HG02642 (cell line): ENCODE results near the gene USP10.
"Not testable (repeated sequence)": the region's sequence is repeated elsewhere in the genome, so short reads cannot be mapped to it uniquely, and the experiment has no call there.

Experiments
- ATAC-seq: cut with Tn5 transposase; IDR thresholded peaks from one replicate; pipeline ENCODE4 v1.9.1; 2021; ENCODE audit warnings: mild to moderate bottlenecking; ENCODE audit not compliant: unreplicated experiment, poor library complexity

USP10 gene

DNA sequence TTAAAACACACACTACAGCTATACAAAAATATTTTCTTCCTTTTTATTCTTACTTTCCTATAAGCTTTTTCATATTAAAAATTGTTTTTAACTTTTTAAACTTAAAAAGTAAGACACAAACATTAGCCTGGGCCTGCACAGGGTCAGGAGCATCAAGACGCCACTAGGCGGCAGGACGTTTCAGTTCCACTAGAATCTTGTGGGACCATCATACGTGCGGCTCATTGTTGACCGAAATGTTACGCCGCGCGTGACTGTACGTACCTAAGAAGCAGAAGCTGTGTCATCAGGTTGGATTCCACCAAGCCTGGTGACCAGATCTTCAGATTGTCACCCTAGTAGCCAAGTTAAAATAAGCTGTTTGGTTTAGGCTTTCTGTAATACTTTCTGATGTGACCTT, 47.1 kb downstream of the USP10 start:
- no peak for ATAC-seq

- not testable (repeated sequence) for ATAC-seq
Observed at GRCh38 chr16:84748247-84748646, 48.4 kb downstream of the USP10 start.

- ATAC-seq: no peak
Observed at GRCh38 chr16:84749072-84749471, 49.3 kb downstream of the USP10 start.

DNA sequence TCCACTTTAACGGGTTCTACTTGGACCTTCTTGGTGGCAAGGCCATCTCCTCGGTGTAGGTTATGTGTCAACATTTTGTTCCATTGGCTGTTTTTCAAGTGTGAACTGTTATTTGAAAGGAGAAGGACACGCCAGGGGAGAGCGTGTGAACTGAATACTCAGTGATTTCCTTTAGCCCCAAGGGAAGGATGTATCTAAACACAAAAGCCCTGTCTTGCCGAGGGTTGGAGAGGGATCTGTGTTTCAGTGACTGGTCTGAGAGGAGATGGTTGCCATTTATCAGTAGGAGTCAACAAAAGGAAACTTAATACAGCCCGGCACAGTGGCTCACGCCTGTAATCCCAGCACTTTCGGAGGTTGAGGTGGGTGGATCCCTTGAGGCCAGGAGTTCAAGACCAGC, 50.0 kb downstream of the USP10 start:
- no peak for ATAC-seq

- no peak for ATAC-seq
Observed at GRCh38 chr16:84750575-84750974, 50.8 kb downstream of the USP10 start.

- no peak for ATAC-seq
Observed at GRCh38 chr16:84751241-84751640, 51.4 kb downstream of the USP10 start.

DNA sequence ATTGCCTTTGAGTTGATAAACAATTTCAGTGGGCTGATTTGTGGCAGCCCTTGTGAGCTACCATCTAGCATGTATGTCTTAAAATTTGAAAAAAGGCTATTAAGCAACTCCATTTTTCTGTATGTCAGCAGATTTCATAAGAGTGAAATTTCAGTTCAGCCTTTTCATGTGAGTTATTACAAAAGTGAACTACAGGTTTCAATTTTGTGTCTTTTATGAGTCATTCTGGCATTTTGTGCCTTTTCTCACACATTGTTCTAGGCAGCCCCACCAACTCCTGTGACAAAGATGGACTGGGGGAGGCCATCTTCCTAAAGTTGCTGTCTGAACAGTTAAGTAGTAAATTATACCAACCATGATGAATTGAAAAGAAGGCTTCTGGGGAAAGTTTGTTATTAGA, 52.1 kb downstream of the USP10 start:
- ATAC-seq: no peak

DNA sequence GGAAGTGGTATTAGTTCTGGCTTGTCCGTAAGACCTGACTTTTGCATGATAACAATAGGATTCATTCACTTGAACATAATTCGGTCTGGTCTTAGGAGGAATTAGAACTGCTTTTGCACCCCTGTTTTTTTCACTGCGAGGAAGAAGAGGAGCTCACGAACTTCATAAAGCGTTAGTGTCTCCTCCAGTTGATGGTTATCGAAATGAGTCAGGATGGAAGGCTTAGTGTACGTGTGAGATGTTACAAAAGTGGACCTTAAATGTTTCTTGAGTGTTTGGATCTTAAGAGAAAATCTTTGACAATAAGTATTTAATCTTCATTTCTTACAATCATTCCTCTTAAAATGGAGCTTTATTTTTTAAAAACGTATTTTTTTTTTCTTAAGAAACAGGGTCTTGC, 52.8 kb downstream of the USP10 start:
- ATAC-seq: no peak

DNA sequence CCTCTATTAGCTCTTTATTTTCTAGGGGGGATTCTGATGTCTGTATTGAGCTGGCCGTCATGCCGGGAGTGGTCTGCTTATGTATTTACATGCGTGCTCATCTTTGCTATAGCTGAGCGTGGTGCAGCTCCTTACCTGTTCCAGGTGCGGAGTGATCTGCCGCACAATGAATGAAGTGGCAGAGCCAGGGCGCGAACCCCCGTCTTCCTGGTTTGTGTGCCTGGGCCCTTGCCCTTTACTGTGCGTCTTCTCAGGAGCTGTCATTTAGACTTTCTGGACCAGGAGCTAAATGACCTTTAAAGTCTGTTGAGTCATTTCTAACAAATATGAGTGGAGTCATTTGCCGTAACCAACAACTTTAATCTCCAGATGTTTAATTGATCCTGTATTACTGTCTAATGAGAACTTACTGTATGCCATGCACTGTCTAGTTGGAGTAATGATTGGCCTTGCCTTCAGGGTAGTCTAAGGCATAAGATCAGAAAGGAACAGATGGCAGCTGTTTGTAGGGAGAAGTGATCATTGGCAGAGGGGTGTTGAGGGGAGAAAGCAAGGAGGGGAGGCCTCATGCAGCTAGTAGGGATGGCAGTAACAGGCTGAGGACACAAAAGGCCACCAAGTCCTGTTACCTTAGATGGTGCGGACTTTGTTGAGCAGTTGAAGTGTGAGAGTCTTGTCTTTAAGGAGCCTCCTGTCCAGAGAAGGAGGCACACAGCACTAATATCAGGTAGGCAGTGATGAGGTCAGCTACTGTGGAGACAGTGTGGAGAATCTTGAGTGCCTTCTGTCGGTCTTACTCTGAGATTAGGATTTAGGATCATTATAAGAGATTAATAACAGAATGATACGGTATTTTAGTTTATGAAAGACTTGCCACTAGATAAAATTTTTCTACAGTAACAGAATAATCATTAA, 53.9 kb downstream of the USP10 start:
- no peak for ATAC-seq

DNA sequence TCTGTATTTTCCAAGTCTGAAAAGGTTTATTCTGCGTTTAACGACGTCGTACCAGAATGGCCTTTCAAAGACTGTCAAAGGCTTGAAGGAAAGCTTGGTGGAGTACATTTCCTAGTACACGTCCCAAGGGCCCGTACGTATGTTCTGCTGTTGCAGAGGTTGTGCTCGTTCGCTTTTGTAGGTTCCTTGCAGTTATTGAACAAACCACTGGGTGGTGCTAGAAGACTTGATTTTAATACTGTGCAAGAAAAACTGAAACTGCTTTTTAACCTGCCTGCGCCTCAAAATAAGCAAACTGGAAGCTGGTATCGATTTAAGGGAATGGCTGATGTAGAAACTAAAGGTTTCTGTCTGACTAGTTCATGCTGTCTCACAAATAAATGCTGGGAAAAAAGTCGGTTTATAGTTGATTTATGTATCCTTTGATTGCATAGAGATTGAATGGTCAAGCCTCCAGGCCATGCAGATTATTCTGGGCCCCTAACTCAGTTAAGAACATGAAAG, 54.6 kb downstream of the USP10 start:
- peak; percentile 64 for ATAC-seq

- ATAC-seq: no peak
Observed at GRCh38 chr16:84754956-84755672, 55.3 kb downstream of the USP10 start.

- no peak for ATAC-seq
Observed at GRCh38 chr16:84756830-84757229, 57.0 kb downstream of the USP10 start.

- no peak for ATAC-seq
Observed at GRCh38 chr16:84758627-84759026, 58.8 kb downstream of the USP10 start.

DNA sequence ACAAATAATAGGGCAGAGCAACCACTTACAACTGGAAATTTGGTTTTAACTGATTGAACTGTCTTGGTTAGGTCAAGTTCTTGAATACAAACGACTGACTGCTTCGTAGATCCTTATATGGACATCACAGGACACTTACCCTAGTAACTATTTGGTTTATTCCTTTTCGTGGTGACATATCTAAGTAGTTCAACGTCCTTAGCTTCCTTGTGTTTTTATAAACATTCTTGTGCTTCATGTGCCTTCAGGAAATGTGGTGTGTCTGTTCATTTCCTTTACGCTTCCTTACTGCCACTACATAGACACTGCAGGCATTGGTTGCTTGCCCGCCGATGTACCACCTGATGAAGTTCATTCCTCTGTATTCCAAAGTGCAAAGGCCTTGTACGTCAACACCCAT, 59.3 kb downstream of the USP10 start:
- no peak for ATAC-seq

DNA sequence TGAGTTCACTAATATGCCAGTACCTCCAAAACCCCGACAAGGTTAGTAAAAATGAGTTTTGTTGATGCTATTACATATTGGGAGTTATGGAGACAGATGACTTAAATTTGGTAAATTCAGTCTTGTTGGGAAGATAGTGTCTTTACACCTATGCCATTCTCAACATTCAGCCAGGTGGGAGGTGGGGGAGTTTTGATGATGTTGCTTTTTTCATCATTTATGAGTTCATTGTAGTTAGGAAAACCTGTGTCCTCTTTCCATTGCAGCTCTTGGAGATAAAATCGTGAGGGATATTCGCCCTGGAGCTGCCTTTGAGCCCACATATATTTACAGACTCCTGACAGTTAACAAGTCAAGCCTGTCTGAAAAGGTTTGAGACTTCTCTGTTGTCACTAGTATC, 60.1 kb downstream of the USP10 start:
- no peak for ATAC-seq

DNA sequence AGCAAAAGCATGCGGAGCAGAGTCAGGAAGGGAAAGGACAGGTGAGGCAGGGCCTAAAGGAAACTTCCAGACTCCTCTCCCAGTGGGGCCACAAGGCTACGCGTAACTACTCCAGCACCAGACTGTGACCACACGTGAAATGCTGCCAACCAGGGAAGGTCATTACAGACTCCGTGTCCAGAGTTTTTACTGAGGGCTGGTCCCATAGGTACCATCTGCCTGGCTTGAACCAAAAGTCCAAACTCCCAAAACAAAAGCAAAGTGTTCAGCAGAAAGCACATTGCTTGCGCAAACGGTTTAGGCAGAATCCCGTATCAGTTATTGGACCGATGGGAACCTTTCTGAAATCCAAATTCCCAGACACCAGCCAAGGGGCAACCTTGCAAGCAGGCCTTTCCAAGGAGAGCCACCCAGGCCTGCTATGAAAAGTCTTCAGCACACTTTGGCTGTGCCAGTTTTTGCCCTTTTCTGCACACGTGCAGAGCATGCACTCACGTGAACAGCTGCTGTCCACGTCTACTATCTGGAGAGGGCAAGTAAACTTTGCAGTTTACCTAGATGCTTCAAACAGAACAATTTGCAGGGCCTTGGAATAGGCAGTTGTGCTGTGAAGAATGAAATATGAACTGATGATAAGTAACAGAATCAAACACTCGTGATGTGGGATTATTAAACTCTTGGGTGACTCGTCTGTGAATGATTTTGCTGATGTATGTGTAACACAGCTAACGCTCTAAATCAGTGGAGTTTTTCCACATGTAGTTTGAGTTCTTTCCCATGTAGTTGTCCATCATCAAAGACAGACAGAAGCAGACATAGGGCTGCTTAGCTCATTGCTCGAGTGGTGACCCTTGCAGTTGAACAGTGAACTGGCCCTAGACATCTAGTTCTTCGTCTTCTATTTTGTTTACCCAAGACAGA, 61.9 kb downstream of the USP10 start:
- ATAC-seq: no peak

DNA sequence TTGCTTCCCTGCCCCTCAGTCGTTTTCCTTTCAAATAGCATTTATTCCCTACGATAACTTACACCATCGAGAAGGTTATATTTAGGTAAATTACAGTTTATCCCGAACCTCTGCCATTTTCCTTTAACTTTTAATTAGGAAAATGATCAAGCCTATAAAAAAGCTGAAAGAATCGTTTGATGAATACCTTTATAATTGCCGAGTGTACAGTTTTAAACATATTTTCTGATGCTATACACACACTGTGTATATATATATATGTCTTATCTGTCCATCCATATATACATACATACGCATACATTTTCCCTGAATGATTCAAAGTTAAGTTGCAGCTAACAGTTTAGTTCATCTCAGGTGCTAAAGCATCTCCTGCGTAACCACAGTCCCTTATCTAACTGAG, 63.4 kb downstream of the USP10 start:
- ATAC-seq: no peak

DNA sequence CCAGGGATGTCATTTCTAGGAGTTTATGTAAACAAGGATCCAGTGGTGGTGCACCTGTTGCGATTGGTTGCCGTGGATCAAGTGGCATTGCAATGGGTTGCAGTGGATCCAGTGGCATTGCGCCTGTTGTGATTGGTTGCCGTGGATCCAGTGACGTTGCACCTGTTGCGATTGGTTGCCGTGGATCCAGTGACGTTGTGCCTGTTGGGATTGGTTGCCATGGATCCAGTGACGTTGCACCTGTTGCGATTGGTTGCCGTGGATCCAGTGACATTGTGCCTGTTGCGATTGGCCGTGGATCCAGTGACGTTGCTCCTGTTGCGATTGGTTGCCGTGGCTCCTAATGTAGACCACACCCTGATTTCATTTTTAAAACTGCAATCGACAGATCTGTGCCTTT, 63.8 kb downstream of the USP10 start:
- no peak for ATAC-seq

GRCh38 chr16:84764970-84765369, 65.2 kb downstream of the USP10 start:
- ATAC-seq: no peak
